Mesothelial cell of epicardium (in vitro differentiated cells): ENCODE data around the gene DOCK8. TPM values are rescaled to one million over a fixed set of nuclear protein-coding genes. Genes with fewer than 3 reads are reported as not detected.
A peak's percentile ranks its signal among the peaks of the same experiment; 100 is the strongest.

ENCODE experiments used
- DNase-seq, 2 experiments: peaks; one replicate each; pipeline ENCODE4 v3.0.0; 2021; ENCODE audit warnings: low spot score in 2 of 2; ENCODE audit not compliant: unreplicated experiment in 2 of 2
- H3K27ac Mint-ChIP-seq: 2 replicates; pipeline ENCODE4 v1.8.0; 2021; ENCODE audit warnings: mixed read lengths
- H3K27me3 Mint-ChIP-seq: 2 replicates; pipeline ENCODE4 v1.8.0; 2021; ENCODE audit warnings: low read depth, mixed read lengths
- H3K36me3 Mint-ChIP-seq: 2 replicates; pipeline ENCODE4 v1.8.0; 2021; ENCODE audit warnings: mixed read lengths
- H3K4me1 Mint-ChIP-seq: 2 replicates; pipeline ENCODE4 v1.8.0; 2021; ENCODE audit warnings: mixed read lengths
- H3K4me3 Mint-ChIP-seq: 2 replicates; pipeline ENCODE4 v1.8.0; 2021; ENCODE audit warnings: mild to moderate bottlenecking, moderate library complexity, mixed read lengths
- H3K9me3 Mint-ChIP-seq: 2 replicates; pipeline ENCODE4 v1.8.0; 2021; ENCODE audit warnings: mixed read lengths
- CTCF ChIP-seq: fragments of 200-600 bp; sonication (generic); IDR thresholded peaks from one replicate; pipeline ENCODE4 v1.5.0; 2021; ENCODE audit warnings: antibody characterized with exemption; ENCODE audit not compliant: unreplicated experiment
- total RNA-seq: library from RNA; stranded (reverse); gene quantifications from 3 replicates; pipeline ENCODE4 v1.2.1, GENCODE V29; 2021

Gene DOCK8
- total RNA-seq, 1 donor from 2014 or later, result 8.9 TPM

- H3K36me3 Mint-ChIP-seq, result no peaks in the 10 kb centered on the region
- H3K4me3 Mint-ChIP-seq, result no peak overlapping the region
- H3K27ac Mint-ChIP-seq, result peak overlapping the region; percentile 45
- no peak for DNase-seq
- no peaks in the 10 kb centered on the region for H3K27me3 Mint-ChIP-seq
- peaks cover 21% of the 10 kb centered on the region for H3K4me1 Mint-ChIP-seq
- no peak for TF ChIP-seq CTCF
- H3K9me3 Mint-ChIP-seq, result no peaks in the 10 kb centered on the region
Measured at GRCh38 chr9:250039-250438, 35.4 kb downstream of the DOCK8 start.

GRCh38 chr9:250625-251024, 36.0 kb downstream of the DOCK8 start:
- H3K27ac Mint-ChIP-seq, result peak overlapping the region; percentile 5
- TF ChIP-seq CTCF, result no peak

GRCh38 chr9:251398-251797, 36.7 kb downstream of the DOCK8 start:
- no peak for TF ChIP-seq CTCF
- Mint-ChIP-seq H3K27me3 (no peaks in the 10 kb centered on the region), H3K27ac (no peak overlapping the region), H3K4me1 (peaks cover 21% of the 10 kb centered on the region), H3K9me3 (no peaks in the 10 kb centered on the region), H3K4me3 (no peak overlapping the region), H3K36me3 (no peaks in the 10 kb centered on the region)
- DNase-seq, result no peak

More at GRCh38 chr9:250625-251024, 36.0 kb downstream of the DOCK8 start:
- Mint-ChIP-seq H3K4me3 (no peak overlapping the region), H3K36me3 (no peaks in the 10 kb centered on the region), H3K27me3 (no peaks in the 10 kb centered on the region), H3K9me3 (no peaks in the 10 kb centered on the region), H3K4me1 (peaks cover 21% of the 10 kb centered on the region)
- DNase-seq, result no peak

GRCh38 chr9:253539-253938, 38.9 kb downstream of the DOCK8 start:
- Mint-ChIP-seq H3K4me3 (no peak overlapping the region), H3K4me1 (peaks cover 21% of the 10 kb centered on the region)
- TF ChIP-seq CTCF, result no peak

GRCh38 chr9:254516-254915, 39.9 kb downstream of the DOCK8 start:
- no peaks in the 10 kb centered on the region for H3K27me3 Mint-ChIP-seq
- peaks cover 18% of the 10 kb centered on the region for H3K4me1 Mint-ChIP-seq
- TF ChIP-seq CTCF, result no peak
- DNase-seq, result no peak
- H3K36me3 Mint-ChIP-seq, result no peaks in the 10 kb centered on the region
- H3K4me3 Mint-ChIP-seq, result no peak overlapping the region
- no peaks in the 10 kb centered on the region for H3K9me3 Mint-ChIP-seq
- no peak overlapping the region for H3K27ac Mint-ChIP-seq

More at GRCh38 chr9:253539-253938, 38.9 kb downstream of the DOCK8 start:
- H3K27me3 Mint-ChIP-seq, result no peaks in the 10 kb centered on the region
- H3K27ac Mint-ChIP-seq, result no peak overlapping the region
- H3K36me3 Mint-ChIP-seq, result no peaks in the 10 kb centered on the region
- DNase-seq, result no peak
- no peaks in the 10 kb centered on the region for H3K9me3 Mint-ChIP-seq

GRCh38 chr9:257957-258356, 43.3 kb downstream of the DOCK8 start:
- no peak for DNase-seq
- peaks cover 5% of the 10 kb centered on the region for H3K4me1 Mint-ChIP-seq
- H3K27me3 Mint-ChIP-seq, result no peaks in the 10 kb centered on the region
- H3K36me3 Mint-ChIP-seq, result no peaks in the 10 kb centered on the region
- H3K27ac Mint-ChIP-seq, result no peak overlapping the region
- H3K9me3 Mint-ChIP-seq, result peaks cover 10% of the 10 kb centered on the region
- no peak for TF ChIP-seq CTCF
- H3K4me3 Mint-ChIP-seq, result no peak overlapping the region
